HG02970 (cell line): ENCODE results near the gene SORCS3.

Source experiments
- ATAC-seq: cut with Tn5 transposase; IDR thresholded peaks from one replicate; pipeline ENCODE4 v1.9.1; 2021; ENCODE audit warnings: mild to moderate bottlenecking, moderate library complexity, moderate number of reproducible peaks; ENCODE audit not compliant: unreplicated experiment, low FRiP score

The SORCS3 gene

DNA sequence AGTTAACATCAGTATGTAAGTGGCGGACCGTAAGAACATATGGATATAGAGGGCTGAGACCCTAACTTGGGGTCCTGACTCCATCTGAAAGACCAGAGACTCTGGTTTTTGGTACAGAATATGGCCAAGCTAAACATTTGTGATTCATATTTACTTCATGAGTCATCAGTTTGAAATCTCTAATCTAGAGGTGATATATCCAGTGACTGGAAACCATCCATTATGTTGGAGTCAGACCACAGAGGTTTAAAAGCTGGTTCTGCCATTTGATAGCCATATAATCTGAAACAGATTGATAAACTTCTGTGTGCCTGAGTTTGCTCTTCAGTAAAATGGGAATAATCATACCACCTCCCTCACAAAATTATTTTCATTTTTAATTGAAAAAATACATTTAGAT, 505.3 kb downstream of the SORCS3 start:
- ATAC-seq: no peak

GRCh38 chr10:105148456-105148855, 507.4 kb downstream of the SORCS3 start:
- ATAC-seq: no peak

- ATAC-seq: no peak
These were observed 507.8 kb downstream of the SORCS3 start for GRCh38 chr10:105148921-105149320.

- no peak for ATAC-seq
These were observed 508.3 kb downstream of the SORCS3 start for GRCh38 chr10:105149371-105149891.

DNA sequence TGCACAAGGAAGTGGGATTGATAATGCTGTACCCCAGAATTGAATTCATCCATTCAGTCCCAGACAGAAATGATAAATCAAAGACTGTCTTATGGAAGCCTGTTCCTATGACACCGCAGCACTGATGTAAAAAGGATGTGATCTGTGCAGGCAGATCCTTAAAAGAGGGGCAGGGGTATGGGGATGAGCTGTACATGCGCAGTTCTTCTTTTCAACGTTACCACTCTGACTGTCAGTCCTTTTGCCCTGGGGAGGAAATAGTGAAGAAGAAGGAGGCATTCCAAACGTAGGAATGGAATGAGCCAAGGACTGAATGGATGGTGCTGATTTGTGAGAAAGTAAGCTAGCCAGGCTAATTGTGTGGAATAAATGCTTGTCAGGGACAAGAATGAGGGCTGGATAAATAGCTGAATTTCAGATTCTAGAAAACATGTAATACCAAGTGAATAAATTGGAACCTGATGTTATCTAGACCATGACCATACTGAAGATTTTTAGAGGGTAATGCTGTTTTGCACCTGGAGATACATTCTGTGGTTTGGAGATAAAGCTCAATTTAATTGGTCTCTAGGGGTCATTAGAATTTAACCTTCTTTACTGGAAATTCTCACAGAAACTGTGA, 509.3 kb downstream of the SORCS3 start:
- ATAC-seq: no peak

- ATAC-seq: no peak
These were observed 513.6 kb downstream of the SORCS3 start for GRCh38 chr10:105154736-105155135.

DNA sequence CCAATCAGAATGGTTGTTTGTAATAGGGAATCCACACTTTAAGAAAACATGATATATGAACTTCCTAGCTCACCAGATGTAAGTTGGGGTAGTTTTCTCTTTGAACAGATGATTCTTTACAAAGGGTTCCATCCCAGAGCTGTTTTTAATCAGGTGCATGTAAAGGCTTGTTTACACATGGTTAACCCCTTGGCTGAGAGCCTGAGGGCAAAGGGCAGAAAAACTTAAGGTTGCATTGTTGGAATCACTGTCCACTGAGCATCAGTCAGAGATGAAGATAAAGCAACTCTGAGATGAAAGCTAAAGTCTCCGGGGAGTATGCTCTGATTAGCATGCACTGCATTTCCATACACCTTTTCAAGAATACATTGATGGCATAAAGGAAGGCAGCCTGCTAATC, 518.2 kb downstream of the SORCS3 start:
- ATAC-seq: no peak

GRCh38 chr10:105161149-105161548, 520.1 kb downstream of the SORCS3 start:
- ATAC-seq: no peak

GRCh38 chr10:105161767-105162166, 520.7 kb downstream of the SORCS3 start:
- ATAC-seq: no peak

DNA sequence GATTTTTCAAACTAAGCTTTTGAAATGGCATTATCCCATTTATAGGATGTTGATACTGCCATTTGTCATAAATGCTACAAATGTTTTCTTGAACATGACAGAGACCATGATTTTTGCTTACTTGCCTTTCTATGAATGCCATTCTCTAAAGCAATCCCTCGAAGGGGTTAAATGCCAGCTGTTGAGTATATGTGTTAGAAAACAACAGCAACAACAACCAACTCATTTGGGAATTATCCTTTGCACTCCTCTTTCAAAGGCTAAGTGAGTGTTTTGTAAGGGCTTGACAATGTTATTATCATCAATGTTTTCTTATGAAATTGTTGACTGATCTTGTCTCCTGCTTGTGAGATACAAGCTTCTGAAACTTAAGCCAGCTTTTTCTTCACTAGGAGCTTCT, 529.4 kb downstream of the SORCS3 start:
- ATAC-seq: no peak

GRCh38 chr10:105171945-105172344, 530.9 kb downstream of the SORCS3 start:
- no peak for ATAC-seq

GRCh38 chr10:105181626-105182025, 540.5 kb downstream of the SORCS3 start:
- no peak for ATAC-seq

DNA sequence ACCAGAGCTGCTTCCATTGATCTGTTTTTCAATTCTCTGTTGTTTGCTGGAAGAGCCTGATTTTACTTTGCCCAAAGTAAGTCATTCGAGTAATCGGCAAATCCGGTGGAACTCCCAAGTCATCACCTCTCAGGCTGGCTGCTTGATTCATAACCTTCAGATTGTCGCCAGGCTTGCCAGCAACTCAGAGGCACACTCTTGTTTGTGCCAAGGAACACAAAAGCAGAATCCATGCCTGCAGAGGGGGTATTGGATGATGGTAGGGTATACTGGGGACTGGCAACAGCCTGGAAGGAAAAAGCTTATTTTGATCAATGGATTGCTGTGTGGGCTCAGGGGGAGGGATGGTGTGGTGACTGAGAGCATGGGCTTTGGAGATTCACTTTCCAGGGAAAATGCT, 542.4 kb downstream of the SORCS3 start:
- ATAC-seq: no peak

DNA sequence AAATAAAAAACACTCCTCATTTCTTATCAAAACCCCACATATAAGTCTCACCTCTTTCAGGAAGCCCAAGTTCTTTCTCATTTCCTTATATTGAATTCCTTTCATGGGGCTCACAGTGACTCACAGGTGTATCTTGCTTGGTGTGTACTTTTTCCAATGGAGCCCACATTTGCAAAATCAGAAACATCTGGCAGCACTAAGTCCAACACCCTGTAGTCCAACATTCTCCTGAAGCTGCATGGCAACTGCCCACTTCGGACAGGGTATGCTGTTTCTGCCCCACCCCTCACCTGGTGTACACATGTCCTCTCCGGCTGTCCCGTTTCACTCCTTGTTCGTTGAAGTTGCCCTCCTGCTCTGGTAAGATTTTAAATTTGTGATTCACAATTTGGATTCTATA, 544.1 kb downstream of the SORCS3 start:
- ATAC-seq: no peak

GRCh38 chr10:105187243-105187642, 546.2 kb downstream of the SORCS3 start:
- ATAC-seq: no peak

- ATAC-seq: no peak
These were observed 547.8 kb downstream of the SORCS3 start for GRCh38 chr10:105188737-105189462.

GRCh38 chr10:105189463-105189800, 548.3 kb downstream of the SORCS3 start:
- no peak for ATAC-seq

DNA sequence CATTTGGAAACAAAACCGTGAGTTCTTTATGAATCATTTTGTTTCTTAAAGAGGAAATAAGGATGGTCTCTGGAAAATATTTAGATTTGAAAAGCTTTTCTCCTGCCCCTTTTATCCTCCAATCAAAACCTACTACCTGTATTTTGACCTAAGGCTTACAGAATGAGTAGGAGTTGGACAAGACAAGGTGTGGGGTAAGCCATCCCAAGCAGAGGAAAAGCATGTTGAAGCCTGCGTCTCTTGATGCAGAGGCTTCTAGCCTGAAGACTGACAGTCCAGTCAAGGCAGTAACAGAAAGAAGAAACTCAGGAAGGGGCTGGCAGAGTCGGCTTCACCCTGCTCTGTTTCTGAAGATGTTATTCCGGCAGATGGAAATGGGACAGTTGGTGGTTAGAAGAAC, 551.1 kb downstream of the SORCS3 start:
- no peak for ATAC-seq

DNA sequence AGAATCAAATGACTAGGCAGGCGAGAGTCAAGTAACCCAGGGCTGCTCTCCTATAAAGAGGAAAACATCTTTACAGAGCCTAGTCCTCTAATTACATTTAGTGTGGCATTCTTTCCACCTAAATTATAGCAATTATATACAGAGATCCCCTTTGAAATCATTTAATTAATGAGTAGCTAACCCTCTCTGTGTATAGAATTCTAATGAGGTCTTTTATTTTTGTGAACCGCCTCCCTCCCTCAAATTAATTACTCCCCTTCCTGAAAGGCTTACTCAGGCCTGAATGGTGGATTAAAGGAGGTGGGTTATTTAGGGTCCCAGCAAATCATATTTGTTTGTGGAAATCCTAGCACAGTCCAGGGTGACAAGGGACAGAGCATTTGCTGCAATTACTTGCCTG, 551.8 kb downstream of the SORCS3 start:
- ATAC-seq: no peak

- ATAC-seq: no peak
These were observed 554.7 kb downstream of the SORCS3 start for GRCh38 chr10:105195831-105196230.

- no peak for ATAC-seq
These were observed 556.7 kb downstream of the SORCS3 start for GRCh38 chr10:105197598-105198364.
